CD4-positive, alpha-beta T cell treated with Interleukin-1 beta for 1 hour (primary cell): ENCODE data around the gene KHDC3L.

Experiments
- DNase-seq, 2 donors: peaks; one replicate each; pipeline ENCODE4 v3.0.0-alpha.2; 2020 to 2022

KHDC3L gene

GRCh38 chr6:73362358-73362757, at the start of gene KHDC3L:
Gene KHDC3L (plus strand): TSS chr6:73362658. CDS start chr6:73362730, 72 bp downstream.
- DNase-seq, result no peak

GRCh38 chr6:73314577-73315492, 47.6 kb upstream of the KHDC3L start:
- no peak for DNase-seq

GRCh38 chr6:73323323-73323722, 39.1 kb upstream of the KHDC3L start:
- DNase-seq, result no peak

GRCh38 chr6:73325656-73326055, 36.8 kb upstream of the KHDC3L start:
- DNase-seq, result no peak

GRCh38 chr6:73328790-73329189, 33.7 kb upstream of the KHDC3L start:
- DNase-seq, result no peak

- DNase-seq, result no peak
These were observed 33.3 kb upstream of the KHDC3L start for GRCh38 chr6:73329201-73329600.

- DNase-seq, result no peak
These were observed 23.1 kb upstream of the KHDC3L start for GRCh38 chr6:73339340-73339739.

GRCh38 chr6:73340048-73340447, 22.4 kb upstream of the KHDC3L start:
- no peak for DNase-seq

GRCh38 chr6:73341335-73341734, 21.1 kb upstream of the KHDC3L start:
- DNase-seq, result no peak

GRCh38 chr6:73342174-73342573, 20.3 kb upstream of the KHDC3L start:
- DNase-seq, result no peak

GRCh38 chr6:73343164-73343563, 19.3 kb upstream of the KHDC3L start:
- DNase-seq, result no peak

- DNase-seq, result no peak
These were observed 13.8 kb upstream of the KHDC3L start for GRCh38 chr6:73348550-73349204.

GRCh38 chr6:73349311-73349710, 13.1 kb upstream of the KHDC3L start:
- DNase-seq, result no peak

GRCh38 chr6:73353636-73354593, 8.5 kb upstream of the KHDC3L start, which contains the start of gene DPPA5:
Gene DPPA5 (minus strand): TSS chr6:73354276. CDS start chr6:73354225, 51 bp downstream.
- no peak for DNase-seq

- DNase-seq, result no peak
These were observed 545 bp downstream of the KHDC3L start for GRCh38 chr6:73362869-73363536.

- DNase-seq, result no peak
These were observed 1.0 kb downstream of the KHDC3L start for GRCh38 chr6:73363537-73363875.

- no peak for DNase-seq
These were observed 1.7 kb downstream of the KHDC3L start for GRCh38 chr6:73364121-73364520.

GRCh38 chr6:73364549-73364948, 2.1 kb downstream of the KHDC3L start:
- no peak for DNase-seq

GRCh38 chr6:73367761-73368355, 5.4 kb downstream of the KHDC3L start:
- no peak for DNase-seq

- DNase-seq, result no peak
These were observed 6.2 kb downstream of the KHDC3L start for GRCh38 chr6:73368675-73369074.

- DNase-seq, result no peak
These were observed 6.7 kb downstream of the KHDC3L start for GRCh38 chr6:73369157-73369556.

- DNase-seq, result no peak
These were observed 7.1 kb downstream of the KHDC3L start, which contains the start of gene OOEP for GRCh38 chr6:73369563-73369962. Gene OOEP (minus strand): TSS chr6:73369897. CDS start chr6:73369792, 105 bp downstream.
